Coronary artery (tissue), 2 donors: ENCODE data around the gene DMAP1.

ENCODE experiments used
- DNase-seq: peaks from one replicate; pipeline ENCODE4 v3.0.0-alpha.2; 2017; ENCODE audit warnings: low spot score
- H3K27ac ChIP-seq, 2 donors: fragments of 200-600 bp; sonication (generic); one replicate each; pipeline ENCODE4 v1.5.1; 2016 to 2019
- H3K4me3 ChIP-seq: fragments of 200-600 bp; sonication (generic); 2 replicates; pipeline ENCODE4 v1.5.1; 2016; ENCODE audit warnings: mild to moderate bottlenecking, moderate library complexity
- TF ChIP-seq, protein P1 (sequence below): fragments of 200-600 bp; sonication (generic); IDR thresholded peaks from one replicate; pipeline ENCODE4 v1.5.1; 2019; ENCODE audit warnings: antibody characterized with exemption

Gene DMAP1

DNA sequence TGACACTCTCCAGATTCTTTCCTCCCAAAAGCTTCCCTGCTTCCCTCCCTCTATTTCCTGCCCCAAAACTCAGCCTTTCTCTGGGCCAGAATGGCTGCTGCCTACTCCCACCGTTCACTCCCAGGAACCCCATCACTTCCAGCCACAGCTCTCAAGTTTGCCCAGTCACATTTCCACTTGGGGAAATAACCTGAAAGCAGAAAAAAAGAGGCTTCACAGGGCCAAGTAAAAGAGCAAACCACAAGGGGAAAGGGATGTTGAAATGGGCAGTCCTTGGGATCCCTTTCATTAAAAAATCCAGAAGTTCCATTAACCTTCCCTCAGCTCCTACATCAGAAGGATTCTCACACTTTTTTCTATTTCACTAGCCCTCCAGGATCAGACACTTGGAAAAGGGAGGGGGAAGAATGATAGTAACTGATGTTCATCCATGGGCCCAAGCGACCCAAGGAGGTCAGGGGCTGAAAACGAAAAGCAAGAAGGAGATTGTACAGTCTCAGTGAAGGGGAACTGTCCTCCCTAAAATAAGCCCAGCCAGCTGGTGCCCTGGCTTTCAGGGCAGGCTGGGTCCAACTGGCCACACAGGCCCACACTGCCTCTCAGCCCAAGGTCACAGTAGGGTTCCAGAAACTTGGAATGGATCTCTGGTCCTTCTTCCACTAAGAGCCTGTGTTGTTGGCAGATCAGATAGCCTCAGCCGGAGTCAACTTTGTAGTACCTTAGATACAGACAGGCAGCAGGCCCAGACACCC is 49.7 kb downstream of the DMAP1 start:
- TF ChIP-seq, protein P1, sequence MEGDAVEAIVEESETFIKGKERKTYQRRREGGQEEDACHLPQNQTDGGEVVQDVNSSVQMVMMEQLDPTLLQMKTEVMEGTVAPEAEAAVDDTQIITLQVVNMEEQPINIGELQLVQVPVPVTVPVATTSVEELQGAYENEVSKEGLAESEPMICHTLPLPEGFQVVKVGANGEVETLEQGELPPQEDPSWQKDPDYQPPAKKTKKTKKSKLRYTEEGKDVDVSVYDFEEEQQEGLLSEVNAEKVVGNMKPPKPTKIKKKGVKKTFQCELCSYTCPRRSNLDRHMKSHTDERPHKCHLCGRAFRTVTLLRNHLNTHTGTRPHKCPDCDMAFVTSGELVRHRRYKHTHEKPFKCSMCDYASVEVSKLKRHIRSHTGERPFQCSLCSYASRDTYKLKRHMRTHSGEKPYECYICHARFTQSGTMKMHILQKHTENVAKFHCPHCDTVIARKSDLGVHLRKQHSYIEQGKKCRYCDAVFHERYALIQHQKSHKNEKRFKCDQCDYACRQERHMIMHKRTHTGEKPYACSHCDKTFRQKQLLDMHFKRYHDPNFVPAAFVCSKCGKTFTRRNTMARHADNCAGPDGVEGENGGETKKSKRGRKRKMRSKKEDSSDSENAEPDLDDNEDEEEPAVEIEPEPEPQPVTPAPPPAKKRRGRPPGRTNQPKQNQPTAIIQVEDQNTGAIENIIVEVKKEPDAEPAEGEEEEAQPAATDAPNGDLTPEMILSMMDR: no peak
- no peak overlapping the region for H3K4me3 ChIP-seq
- H3K27ac ChIP-seq: no peak overlapping the region
- no peak for DNase-seq

GRCh38 chr1:44263568-44264450 is 50.5 kb downstream of the DMAP1 start:
- no peak overlapping the region for H3K27ac ChIP-seq
- no peak overlapping the region for H3K4me3 ChIP-seq
- TF ChIP-seq, protein P1: no peak
- no peak for DNase-seq

- DNase-seq: no peak
- TF ChIP-seq, protein P1: no peak
- Histone ChIP-seq H3K27ac (no peak overlapping the region), H3K4me3 (no peak overlapping the region)
These were observed 51.1 kb downstream of the DMAP1 start for GRCh38 chr1:44264451-44264771.

- no peak for DNase-seq
- TF ChIP-seq, protein P1: no peak
- no peak overlapping the region for H3K4me3 ChIP-seq
- no peak overlapping the region for H3K27ac ChIP-seq
These were observed 52.5 kb downstream of the DMAP1 start for GRCh38 chr1:44265656-44266358.

- DNase-seq: no peak
- no peak overlapping the region for H3K27ac ChIP-seq
- H3K4me3 ChIP-seq: no peak overlapping the region
- TF ChIP-seq, protein P1: no peak
These were observed 53.4 kb downstream of the DMAP1 start for GRCh38 chr1:44266400-44267344.

DNA sequence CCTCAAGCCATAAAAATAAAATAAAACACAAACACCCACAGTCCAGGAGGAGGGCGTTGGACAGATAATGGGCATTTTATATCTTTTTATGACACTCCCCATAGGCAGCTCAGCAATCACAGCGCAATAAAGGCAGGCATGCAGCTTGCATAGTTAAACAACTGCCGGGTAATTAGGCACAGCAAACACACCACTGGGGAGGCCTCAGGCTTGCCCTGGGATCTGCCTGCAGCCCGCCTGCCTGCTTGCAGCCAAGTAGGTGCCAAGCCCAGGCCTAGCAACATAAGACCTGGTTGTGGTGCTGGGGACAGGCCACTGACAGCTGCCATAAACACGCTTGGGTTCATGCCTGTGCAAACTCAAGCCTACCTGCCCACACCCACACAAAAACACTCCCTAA is 54.2 kb downstream of the DMAP1 start:
- TF ChIP-seq, protein P1: no peak
- H3K27ac ChIP-seq: no peak overlapping the region
- no peak overlapping the region for H3K4me3 ChIP-seq
- DNase-seq: no peak
